Subcutaneous adipose tissue (tissue), 4 donors: Measurements from ENCODE around the gene DHX35. TPM values are rescaled to one million over a fixed set of nuclear protein-coding genes. Genes with fewer than 3 reads are reported as not detected.

Source experiments
- CTCF ChIP-seq: fragments of 450-650 bp; IDR thresholded peaks from one replicate; pipeline ENCODE4 v1.5.1; 2016; ENCODE audit warnings: low read depth, mild to moderate bottlenecking, control low read depth, antibody characterized with exemption, moderate library complexity
- small RNA-seq: library from RNA; depleted of rRNA; stranded (forward); fragments of <200 nt; gene quantifications from one replicate; pipeline ENCODE3, GENCODE V24; 2016
- total RNA-seq, 4 donors: library from RNA; depleted of rRNA; stranded (reverse); fragments of >200 nt; gene quantifications; one replicate each; pipeline ENCODE4 v1.1.0, GENCODE V29; 2016

The DHX35 gene
- total RNA-seq, 4 donors from 2014 or later, result 10.6 to 14.5 (median 12.5) TPM

GRCh38 chr20:39089029-39089428 lies 126.9 kb downstream of the DHX35 start:
- TF ChIP-seq CTCF, result no peak

Small RNAs within 50 kb of the gene (small RNA-seq; reads per million reads assigned to genes)
- gene AL023803.1, result not detected

Other genes with a start within 250 kb of the DHX35 start
- gene SLC32A1, start 237.9 kb upstream of the DHX35 start, total RNA-seq, result not detected
- gene ACTR5, start 213.9 kb upstream of the DHX35 start, total RNA-seq, result 1 to 10 TPM; 7.3 to 9.9 (median 8.4) TPM
- 10 to 100 TPM in 1 of 4 donors, 1 to 10 TPM in 3; 3.1 to 37.3 (median 4.9) TPM for gene PPP1R16B, start 156.6 kb upstream of the DHX35 start, total RNA-seq
- 1 to 10 TPM in 2 of 4 donors, under 1 TPM in 2; 0.57 to 1.8 (median 1.1) TPM for gene FAM83D, start 35.9 kb upstream of the DHX35 start, total RNA-seq